EL (cell line): ENCODE results near the gene FAM234A.

Source experiments
- DNase-seq: peaks from one replicate; pipeline ENCODE4 v3.0.0-alpha.2; 2016

Gene FAM234A

DNA sequence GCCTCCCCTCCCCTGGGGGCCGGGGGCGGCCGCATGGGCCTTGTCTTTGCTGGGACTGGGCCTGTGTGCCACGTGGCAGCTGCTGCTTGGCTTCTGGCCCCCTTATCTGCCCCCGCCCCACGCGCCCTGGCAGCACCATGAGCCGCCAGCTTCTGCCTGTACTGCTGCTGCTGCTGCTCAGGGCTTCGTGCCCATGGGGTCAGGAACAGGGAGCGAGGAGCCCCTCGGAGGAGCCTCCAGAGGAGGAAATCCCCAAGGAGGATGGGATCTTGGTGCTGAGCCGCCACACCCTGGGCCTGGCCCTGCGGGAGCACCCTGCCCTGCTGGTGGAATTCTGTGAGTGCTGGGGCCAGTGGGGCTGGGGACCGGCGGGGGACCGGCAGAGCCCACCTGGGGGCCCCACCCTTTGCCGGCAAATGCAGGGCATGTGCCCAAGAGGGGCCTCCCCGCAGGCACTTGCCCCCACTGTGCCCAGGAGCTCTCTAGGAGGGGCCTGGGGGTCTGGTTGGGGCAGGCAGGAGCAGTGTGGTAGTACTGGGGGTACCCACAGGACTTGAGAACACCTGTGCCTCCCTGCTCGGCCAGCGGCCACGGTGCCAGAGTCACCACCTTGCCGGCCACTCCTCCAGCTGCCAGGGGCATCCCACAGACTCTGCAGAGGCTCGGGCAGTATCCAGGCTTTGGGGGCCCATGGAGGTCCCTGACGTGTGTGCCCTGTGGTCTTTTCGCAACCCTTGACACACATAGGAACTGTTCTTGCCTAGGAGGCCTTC is 48.6 kb downstream of the FAM234A start, which contains the start of gene PDIA2:
Gene PDIA2, plus strand, starts transcription at position 132 of the 773 bp plus-strand sequence. Its CDS starts 6 bp downstream, at position 138.
- no peak for DNase-seq

DNA sequence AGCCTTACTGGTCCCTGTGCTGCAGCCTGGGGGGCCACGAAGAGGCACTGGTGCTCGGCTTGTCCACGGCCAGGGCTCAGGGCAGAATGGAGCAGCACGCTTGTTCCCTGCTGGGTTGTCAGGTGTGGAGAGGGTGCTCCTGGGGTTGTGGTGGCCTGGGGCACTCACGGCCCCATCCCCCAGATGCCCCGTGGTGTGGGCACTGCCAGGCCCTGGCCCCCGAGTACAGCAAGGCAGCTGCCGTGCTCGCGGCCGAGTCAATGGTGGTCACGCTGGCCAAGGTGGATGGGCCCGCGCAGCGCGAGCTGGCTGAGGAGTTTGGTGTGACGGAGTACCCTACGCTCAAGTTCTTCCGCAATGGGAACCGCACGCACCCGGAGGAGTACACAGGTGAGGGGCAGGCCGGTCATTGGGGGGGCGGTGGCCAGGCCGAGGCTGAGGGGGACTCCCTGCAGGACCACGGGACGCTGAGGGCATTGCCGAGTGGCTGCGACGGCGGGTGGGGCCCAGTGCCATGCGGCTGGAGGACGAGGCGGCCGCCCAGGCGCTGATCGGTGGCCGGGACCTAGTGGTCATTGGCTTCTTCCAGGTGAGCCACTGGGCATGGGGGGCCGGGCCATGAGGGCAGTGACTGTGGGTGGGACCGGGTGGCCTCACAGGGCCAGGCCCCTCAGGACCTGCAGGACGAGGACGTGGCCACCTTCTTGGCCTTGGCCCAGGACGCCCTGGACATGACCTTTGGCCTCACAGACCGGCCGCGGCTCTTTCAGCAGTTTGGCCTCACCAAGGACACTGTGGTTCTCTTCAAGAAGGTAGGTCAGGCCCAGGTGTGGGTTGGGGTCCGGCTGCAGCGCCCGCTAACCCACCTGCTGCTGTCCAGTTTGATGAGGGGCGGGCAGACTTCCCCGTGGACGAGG is 49.8 kb downstream of the FAM234A start:
- no peak for DNase-seq

DNA sequence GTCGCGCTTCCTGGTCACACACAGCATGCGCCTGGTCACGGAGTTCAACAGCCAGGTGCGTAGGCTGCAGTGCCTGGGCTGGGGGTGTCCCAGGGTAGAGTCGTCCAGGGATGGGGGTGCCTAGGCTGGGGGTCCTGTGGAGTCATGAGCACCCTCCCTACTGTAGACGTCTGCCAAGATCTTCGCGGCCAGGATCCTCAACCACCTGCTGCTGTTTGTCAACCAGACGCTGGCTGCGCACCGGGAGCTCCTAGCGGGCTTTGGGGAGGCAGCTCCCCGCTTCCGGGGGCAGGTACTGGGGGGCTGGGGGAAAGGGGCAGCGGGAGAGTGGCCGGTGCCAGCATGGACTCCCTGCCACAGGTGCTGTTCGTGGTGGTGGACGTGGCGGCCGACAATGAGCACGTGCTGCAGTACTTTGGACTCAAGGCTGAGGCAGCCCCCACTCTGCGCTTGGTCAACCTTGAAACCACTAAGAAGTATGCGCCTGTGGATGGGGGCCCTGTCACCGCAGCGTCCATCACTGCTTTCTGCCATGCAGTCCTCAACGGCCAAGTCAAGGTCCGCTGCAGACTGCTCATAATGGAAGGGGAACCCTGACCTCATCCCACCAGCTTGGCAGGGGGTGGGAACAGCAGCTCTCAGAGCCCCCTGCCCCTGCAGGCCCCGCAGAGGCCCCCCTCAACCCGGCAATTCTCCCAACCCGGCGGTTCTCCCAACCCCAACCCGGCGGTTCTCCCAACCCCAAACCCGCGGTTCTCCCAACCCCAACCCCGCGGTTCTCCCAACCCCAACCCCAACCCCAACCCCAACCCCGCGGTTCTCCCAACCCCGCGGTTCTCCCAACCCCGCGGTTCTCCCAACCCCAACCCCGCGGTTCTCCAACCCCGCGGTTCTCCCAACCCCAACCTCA is 50.8 kb downstream of the FAM234A start:
- DNase-seq: no peak

DNA sequence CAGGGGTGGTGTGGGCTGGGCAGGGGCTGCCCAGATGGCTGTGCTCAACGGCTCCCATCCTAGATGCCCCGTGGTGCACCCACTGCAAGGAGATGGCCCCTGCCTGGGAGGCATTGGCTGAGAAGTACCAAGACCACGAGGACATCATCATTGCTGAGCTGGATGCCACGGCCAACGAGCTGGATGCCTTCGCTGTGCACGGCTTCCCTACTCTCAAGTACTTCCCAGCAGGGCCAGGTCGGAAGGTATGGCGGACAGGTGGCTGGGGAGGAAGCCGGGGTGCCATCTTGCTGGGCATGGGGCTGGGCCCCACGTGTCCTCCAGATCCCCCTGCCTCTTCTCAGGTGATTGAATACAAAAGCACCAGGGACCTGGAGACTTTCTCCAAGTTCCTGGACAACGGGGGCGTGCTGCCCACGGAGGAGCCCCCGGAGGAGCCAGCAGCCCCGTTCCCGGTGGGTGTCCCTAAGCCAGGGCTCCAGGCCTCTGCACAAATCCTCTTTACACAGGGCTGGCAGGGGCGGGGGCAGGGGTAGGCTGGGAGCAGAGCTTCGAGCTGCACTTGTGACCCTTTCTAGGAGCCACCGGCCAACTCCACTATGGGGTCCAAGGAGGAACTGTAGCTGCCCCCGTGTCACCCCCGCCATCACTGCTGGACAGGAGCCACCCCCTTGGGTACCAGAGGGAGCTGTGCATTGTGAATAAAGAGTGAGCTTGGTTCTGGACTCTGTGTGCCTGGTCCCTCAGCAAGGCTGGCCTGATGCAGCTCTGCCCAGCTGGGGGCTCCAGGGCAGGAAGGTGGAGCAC is 52.1 kb downstream of the FAM234A start:
- DNase-seq: no peak

DNA sequence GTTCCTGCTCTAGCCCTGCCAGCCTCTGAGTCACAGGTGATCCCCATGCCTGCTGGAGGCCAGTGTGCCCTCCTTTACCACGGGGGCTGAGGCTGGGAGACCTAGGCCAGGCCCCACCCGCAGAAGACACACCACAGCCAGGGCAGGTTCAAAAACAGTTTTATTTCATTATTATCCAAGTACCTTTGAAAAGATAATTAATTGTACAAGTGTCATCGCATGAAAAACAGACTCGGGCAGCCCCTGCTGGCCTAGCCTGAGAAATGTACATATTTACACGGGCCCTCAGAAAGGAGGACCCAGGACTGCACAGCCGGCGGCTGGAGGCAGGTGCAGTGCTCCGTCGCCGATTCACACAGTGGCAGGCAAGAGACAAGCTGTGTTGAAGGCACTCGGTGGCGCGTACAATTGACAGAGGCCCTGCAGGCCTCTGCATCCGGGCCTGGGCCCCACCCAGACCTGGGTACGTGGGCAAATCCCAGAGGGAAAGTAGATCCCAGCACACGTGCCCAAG is 52.7 kb downstream of the FAM234A start:
- no peak for DNase-seq

DNA sequence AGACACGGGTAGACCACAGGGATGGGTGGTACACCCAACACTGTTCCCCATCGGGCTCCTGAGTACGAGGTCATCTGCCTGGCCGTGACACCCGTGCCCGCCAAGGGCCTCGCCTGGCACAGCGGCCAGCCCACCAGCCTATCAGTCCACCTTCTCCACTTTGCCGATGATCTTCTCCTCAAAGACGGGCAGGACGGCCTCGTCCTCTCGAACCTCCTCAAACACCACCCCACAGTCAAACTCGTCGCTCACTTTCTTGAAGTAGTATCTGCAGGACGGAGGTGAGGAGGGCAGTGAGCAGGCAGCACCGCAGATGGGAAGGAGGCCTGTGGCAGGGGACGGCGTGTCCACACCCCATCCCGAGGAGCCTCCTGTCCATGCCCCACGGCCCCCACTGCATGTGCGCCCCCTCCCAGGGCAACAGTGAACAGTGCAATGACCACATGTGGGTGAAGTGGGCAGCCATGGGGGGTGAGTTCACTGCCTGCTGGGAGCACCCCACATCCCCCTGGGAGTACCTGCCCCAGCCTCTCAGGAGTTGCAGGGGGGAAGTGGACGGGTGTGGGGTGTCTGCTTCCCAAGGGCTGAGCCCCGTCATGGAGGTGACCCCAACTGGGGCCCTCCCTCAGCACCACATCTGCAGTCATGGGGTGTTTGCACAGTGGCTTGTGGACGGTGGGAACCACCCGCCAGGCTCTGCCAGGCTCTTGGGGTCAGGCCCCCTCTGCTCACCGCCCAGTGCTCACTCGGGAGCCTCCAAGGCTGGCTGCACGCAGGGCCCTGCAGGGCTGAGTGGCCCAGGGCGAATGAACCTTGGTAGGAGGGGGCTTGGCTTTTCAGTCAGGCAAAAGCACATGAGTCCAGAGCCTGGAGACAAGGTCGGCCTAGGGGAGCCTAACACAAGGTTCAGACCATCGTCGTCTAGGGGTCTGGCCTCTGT is 53.6 kb downstream of the FAM234A start:
- no peak for DNase-seq

DNA sequence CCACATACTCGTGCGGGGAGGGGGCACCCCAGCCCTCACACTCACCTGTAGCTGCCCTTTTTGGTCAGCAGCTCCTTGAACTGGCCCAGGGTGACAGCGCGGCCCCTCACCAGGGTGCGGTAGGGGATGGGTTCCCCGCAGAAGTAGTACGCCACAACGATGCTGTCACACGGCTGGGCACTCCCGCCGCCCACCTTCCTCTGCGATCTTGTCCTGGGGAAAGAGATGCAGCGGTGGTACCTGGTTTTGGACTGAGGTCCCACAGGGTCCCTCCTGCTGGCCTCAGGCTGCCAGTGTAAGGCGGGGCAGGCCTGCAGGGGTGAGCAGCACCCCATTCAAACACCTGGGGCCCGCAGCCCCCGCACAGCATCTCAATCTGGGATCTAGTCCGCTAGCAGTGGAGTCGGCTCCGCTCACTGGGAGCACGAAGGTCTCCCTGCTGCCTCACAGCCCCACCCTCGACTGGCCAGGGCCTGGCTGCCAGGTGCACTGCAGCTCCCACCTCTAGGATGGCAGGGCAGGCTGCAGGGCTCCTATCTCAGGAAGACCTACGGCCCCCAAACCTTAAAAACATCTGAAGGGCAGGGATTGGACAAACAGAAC is 54.9 kb downstream of the FAM234A start:
- DNase-seq: no peak

DNA sequence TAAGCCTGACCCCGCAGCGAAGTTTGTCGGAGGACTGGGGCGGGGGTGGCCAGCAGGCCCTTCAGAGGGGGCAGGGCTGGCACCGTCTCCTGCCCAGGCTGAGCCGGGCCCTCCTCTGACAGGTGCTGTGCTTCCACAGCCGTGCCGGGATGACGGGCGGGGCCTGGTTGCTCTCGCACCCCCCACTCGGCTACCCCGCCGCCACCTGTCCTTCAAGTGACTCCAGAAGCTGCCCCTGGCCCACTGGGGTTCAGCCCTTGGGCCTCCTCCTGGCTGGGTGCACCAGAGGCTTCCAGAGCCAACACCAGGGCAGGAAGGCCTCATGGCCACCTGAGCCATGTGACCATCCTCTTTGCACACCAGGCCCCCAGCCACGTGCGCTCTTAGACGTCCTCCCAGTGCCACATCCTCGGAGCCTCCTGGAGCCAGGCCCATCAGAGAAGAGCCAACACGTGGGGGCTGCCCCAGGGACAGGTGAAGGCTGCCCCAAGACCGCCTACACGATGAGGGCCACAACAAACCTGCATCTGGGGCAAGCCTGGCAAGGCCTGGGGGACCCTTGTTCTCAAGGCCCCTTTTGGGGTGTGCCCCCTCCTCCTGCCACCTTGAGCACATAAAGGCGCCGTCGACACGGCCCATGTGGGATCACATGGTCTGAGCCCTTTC is 55.5 kb downstream of the FAM234A start:
- DNase-seq: no peak

DNA sequence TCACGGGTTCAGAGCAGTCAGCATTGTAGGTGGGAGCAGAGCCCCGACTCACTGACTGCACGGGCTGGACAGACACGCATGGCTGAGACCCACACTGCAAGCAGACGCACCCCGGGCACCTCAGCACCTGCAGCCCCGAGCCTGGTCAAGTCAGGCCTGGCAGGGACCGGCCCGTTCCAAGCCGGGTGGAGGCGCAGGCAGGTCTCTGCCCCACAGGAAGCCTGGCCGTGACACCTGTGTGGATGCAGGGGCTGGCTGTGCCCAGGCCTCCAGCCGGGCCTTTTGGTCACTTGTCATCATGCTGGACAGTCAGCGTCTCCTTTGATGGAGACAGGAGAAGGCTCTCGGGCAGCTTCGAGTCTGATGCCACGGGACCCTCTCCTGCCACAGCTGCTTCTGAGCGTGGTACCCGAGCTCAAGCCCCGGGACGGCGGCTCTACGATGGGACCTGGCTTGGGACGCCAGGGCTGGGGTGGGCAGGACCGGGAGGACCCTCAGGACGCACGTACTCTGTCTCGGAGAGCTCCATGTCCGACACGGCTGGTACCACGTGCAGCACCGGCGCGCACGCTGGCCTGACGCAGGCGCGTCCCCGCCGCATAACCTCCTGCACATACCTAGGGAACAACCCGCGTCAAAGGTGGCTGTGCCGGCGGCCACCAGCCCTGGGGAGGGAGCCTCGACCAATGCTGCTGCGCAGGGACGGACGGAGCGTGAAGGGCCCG is 56.2 kb downstream of the FAM234A start:
- no peak for DNase-seq

DNA sequence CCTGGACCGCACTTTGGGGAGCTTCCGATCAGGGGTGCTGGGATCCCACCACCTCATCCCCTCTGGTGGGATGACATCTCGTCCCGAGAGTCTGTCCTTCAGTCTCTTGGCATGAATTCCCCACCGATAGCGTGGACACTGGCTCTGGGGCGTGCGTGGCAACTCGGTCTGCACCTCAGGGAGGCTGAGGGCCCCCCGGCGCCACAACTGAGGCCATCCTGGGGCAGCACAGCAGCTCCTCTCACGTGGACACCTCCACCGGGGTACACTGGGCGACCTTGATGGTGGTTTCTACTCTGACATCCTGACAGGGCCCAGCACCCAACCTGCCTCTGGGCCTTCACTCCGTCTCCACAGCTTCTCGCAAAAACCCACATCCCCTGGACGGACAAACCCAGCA is 56.9 kb downstream of the FAM234A start:
- DNase-seq: no peak

DNA sequence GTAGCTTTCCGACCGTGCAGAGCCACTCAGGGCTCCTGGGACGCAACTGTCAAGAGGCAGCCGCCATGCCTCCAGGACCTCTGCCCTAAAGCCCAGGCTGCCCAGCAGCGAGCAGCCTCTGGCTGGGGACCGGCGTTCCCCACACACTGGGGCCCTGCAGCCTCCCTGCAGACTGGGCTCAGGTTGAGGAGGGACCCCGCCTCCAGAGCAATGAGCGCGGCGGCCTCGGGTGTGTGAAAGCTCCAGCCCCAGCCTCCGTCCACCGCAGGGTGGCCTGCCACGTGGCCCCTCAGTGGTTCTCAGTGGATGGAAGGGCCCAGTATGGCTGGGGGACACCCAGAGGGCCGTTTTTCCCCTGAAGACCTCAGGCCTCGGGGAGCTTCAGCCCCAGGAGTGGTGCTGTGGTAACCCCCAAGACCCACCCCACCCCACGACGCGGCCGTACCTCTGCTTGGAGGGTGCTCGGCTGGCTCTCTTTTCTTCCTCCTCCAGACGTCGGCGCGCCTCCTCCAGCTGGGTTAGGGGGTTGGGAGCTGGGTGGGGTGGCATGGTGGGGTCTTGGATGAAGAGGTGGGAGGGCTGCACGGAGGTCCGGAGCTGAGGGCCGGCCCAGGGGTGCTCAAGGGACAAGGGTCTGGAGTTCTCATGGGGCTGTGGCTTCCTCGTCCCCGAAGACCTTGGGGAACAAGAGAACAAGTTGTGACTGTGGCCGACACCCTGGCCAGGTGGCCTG is 58.6 kb downstream of the FAM234A start:
- no peak for DNase-seq

DNA sequence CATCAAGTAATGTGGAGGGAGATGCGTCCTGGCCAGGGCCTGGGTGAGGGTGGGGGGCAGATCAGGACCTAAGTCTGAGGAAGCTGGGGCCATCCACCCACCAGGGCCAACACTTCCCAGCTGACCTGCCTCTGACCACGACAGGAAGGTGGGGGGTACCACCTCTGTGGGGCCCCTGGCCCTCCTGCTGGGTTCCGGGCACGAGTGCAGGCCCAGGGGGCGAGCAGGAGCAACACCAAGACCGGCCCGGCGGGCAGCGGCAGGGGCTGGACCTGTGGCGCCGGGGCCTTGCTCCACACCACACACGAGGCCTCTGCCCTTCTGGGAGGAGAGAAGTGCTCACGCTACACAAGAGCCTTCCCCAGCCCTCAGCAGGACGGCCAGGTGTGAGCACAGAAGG is 61.7 kb downstream of the FAM234A start:
- DNase-seq: no peak

DNA sequence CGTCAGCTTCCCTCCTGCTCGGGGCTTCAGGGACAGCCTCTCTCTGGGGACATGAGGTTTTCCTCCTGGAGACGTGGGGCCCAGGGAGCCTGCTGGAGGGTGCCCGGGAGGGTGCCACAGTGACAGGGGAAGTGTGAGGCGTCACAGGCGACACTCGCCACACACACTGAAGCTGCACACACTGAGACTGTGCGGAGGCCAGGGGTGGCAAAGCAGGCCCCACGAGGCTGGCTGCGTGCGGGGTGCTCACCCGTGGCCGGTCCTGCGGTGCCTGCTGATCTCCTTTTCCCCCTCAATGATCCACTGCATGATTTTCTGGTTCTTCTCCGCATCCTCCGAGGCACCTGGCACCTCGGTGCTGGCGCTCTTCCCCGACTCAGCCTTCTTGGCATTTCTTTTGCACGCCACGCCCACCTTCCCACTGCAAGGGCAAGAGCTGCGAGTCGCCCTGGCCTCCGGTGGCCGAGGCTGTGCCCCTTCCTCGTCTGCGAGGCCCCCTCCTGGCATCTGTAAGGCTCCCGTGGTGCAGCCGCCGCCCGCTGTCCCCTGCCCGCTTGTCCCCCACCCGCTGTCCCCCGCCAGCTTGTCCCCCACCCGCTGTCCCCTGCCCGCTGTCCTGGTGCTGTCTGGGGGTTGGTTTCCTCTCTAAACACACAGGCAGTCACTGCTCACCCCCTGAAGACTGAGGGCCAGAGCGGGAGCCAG is 62.3 kb downstream of the FAM234A start:
- DNase-seq: no peak

DNA sequence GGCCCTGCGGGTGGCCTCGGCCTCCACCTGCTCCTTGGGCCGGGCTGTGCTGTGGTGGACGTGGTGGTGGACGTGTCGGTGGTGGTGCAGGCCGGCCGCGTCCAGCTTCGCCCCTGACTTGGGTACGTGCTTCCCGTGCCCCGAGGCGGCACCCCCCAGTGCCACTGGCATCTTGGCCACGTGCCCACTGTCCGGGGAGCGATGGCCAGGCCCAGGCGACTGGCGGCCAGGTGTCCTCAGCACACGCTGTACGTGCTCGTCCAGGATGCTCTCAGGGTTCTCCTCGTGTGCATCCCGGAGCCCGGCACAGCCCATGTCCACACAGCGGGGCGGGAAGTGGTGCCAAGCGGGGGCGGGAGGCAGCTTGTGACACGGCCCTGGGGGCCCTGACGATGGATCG is 63.2 kb downstream of the FAM234A start:
- no peak for DNase-seq

DNA sequence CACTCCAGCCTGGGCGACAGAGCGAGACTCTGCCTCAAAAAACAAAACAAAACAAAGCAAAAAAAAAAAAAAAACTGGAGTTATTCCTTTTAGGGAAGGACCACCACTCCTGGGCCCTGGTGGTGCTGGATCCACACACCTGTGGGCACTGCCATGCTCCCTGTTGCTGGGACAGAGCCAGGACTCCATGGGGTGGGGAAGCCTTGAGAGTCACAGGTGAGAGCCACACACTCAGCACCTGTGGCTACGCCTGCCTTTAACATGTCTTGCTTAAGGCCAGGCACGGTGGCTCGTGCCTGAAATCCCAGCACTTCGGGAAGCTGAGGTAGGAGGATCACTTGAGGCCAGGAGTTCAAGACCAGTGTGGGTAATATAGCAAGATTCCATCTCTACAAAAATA is 66.6 kb downstream of the FAM234A start:
- no peak for DNase-seq

DNA sequence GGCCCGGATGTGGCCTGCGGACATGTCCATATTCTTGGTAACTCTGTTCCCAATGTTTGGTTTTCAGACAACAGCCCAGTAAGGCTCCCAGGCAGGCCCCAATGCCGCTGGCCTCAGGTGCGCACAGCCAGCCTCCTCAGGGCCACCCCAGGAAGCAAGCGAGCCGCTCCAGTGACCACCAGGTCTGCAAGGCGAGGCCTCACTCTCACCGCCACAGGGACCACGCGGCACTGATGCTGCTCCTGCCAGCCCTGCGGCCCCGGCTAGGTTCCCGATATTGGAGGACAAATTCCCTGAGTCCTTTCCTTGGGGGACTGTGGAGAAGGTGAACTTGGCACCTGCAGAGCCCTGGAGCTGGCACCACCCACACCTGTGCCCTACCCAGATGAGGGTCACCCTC is 67.3 kb downstream of the FAM234A start:
- no peak for DNase-seq

DNA sequence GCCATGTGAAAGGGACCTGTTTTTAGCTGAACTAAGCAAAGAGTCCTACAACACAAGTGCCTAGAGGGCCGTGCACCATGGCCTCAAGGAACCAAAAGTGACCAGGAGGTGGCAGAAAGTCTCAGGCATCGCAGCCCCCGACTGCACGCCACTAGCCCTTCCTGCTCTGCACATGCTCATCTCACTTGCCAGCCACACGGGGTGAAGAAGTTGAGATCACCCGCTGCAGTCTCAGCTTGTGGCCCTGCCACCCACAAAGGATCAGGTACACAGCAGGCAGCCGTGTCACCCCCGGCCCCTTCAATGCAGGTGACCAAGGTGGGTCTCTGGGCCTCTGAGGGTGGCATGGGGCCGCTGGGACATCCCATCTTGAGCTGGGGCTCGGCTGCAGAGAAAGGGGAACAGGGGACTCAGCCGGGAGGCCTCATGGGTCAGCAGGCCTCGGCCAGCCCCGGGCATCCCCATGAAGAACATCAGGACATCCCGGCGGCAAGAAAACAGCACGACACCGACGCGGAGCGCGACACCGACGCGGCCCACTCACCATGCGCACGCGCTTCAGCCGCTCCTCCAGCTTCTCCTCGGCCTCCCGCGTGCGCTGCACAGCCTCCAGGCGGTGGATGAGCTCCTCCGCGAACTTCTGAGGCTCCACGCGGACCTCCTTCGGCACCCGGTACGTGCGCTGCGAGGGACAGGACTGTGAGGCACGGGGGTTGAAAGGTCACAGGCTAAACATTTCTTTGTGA is 69.3 kb downstream of the FAM234A start:
- DNase-seq: no peak
